HUES64 (cell line): ENCODE data around the gene NOPCHAP1. TPM values are rescaled to one million over a fixed set of nuclear protein-coding genes. Genes with fewer than 3 reads are reported as not detected.
"Not testable (repeated sequence)": the region's sequence is repeated elsewhere in the genome, so short reads cannot be mapped to it uniquely, and the experiment has no call there.

ENCODE experiments used
- H3K27ac ChIP-seq: 2 replicates; pipeline ENCODE4 v1.7.0; 2013; ENCODE audit warnings: low read depth, low read length, inconsistent platforms
- H3K27me3 ChIP-seq: 2 replicates; pipeline ENCODE4 v1.6.1; 2013; ENCODE audit warnings: mild to moderate bottlenecking, low read length; ENCODE audit not compliant: insufficient read depth
- H3K36me3 ChIP-seq: 2 replicates; pipeline ENCODE4 v1.6.1; 2013; ENCODE audit warnings: mild to moderate bottlenecking, low read length; ENCODE audit not compliant: insufficient read depth
- H3K4me1 ChIP-seq: 2 replicates; pipeline ENCODE4 v1.6.1; 2013; ENCODE audit warnings: mild to moderate bottlenecking, low read length, moderate library complexity; ENCODE audit not compliant: insufficient read depth
- H3K4me3 ChIP-seq: 2 replicates; pipeline ENCODE4 v1.5.1; 2013; ENCODE audit warnings: mild to moderate bottlenecking, low read length, moderate library complexity
- H3K9ac ChIP-seq: 2 replicates; pipeline ENCODE4 v1.6.1; 2013; ENCODE audit warnings: mild to moderate bottlenecking, low read depth, low read length
- H3K9me3 ChIP-seq: 2 replicates; pipeline ENCODE4 v1.6.1; 2013; ENCODE audit warnings: low read depth, low read length; ENCODE audit not compliant: insufficient read depth
- WGBS: fragments of 150-250, 120-280 bp; methylation state at CpG from one replicate; pipeline ENCODE4 v1.1.7; 2013; ENCODE audit warnings: missing lambda C conversion rate; 5-methylcytosine and 5-hydroxymethylcytosine counted together
- polyA plus RNA-seq, 2 experiments: library from polyadenylated mRNA; stranded (reverse); fragments of 50-300 nt; gene quantifications; one replicate each; pipeline ENCODE4 v1.2.3, GENCODE V29; 2013

The NOPCHAP1 gene
- polyA plus RNA-seq (2013, experiment 1 of 2): 39.6 TPM
- polyA plus RNA-seq (2013, experiment 2 of 2): 44.6 TPM

GRCh38 chr12:104986022-104986941 is at the start of gene NOPCHAP1:
TSS of gene NOPCHAP1 (plus strand) at chr12:104986316. CDS start at chr12:104986353, 37 bp downstream.
- H3K27me3 ChIP-seq: no peaks in the 10 kb centered on the region
- H3K9ac ChIP-seq: peak within 1 kb of the TSS; percentile 97
- no peaks in the 10 kb centered on the region for H3K9me3 ChIP-seq
- WGBS: under 1% methylated on average over 56 of the region's 59 CpGs
- H3K4me1 ChIP-seq: peaks cover 15% of the 10 kb centered on the region; the same call in 1 of the 2 replicates
- peak within 1 kb of the TSS; percentile 74 for H3K27ac ChIP-seq
- H3K4me3 ChIP-seq: peak within 1 kb of the TSS; percentile 98
- peaks cover 33% of the 10 kb centered on the region for H3K36me3 ChIP-seq

GRCh38 chr12:104938371-104938770 is 47.7 kb upstream of the NOPCHAP1 start:
- H3K9me3 ChIP-seq: 0 out of 2 replicates have a peak, but pooled peaks cover 2% of the 10 kb centered on the region
- 62% methylated on average over 3 of the region's 3 CpGs for WGBS

GRCh38 chr12:104939089-104939488 is 47.0 kb upstream of the NOPCHAP1 start:
- Histone ChIP-seq H3K9ac (no peak overlapping the region), H3K4me1 (no peaks in the 10 kb centered on the region), H3K27ac (no peak overlapping the region), H3K9me3 (peaks cover 8% of the 10 kb centered on the region; the same call in 1 of the 2 replicates), H3K4me3 (no peak overlapping the region), H3K27me3 (no peaks in the 10 kb centered on the region), H3K36me3 (no peaks in the 10 kb centered on the region)
- 90% methylated on average over 2 of the region's 2 CpGs for WGBS

More at GRCh38 chr12:104938371-104938770, 47.7 kb upstream of the NOPCHAP1 start:
- Histone ChIP-seq H3K4me3 (no peak overlapping the region), H3K36me3 (no peaks in the 10 kb centered on the region), H3K27me3 (no peaks in the 10 kb centered on the region), H3K4me1 (no peaks in the 10 kb centered on the region), H3K9ac (no peak overlapping the region), H3K27ac (no peak overlapping the region)

- Histone ChIP-seq H3K9ac (no peak overlapping the region), H3K27ac (no peak overlapping the region), H3K36me3 (no peaks in the 10 kb centered on the region), H3K9me3 (peaks cover 9% of the 10 kb centered on the region; the same call in 1 of the 2 replicates), H3K27me3 (no peaks in the 10 kb centered on the region), H3K4me3 (no peak overlapping the region), H3K4me1 (no peaks in the 10 kb centered on the region)
- 88% methylated on average over 1 of the region's 3 CpGs for WGBS
Measured at GRCh38 chr12:104941454-104941853, 44.7 kb upstream of the NOPCHAP1 start.

GRCh38 chr12:104942075-104942474 is 44.0 kb upstream of the NOPCHAP1 start:
- H3K27me3 ChIP-seq: no peaks in the 10 kb centered on the region
- H3K27ac ChIP-seq: no peak overlapping the region
- 96% methylated on average over 4 of the region's 4 CpGs for WGBS
- H3K36me3 ChIP-seq: no peaks in the 10 kb centered on the region
- H3K9ac ChIP-seq: no peak overlapping the region
- H3K4me3 ChIP-seq: no peak overlapping the region
- H3K4me1 ChIP-seq: no peaks in the 10 kb centered on the region
- H3K9me3 ChIP-seq: peaks cover 9% of the 10 kb centered on the region; the same call in 1 of the 2 replicates

- not testable (repeated sequence) for H3K36me3 ChIP-seq, H3K9me3 ChIP-seq, H3K9ac ChIP-seq, H3K27ac ChIP-seq, H3K4me3 ChIP-seq, H3K4me1 ChIP-seq, H3K27me3 ChIP-seq
- 94% methylated on average over 8 of the region's 8 CpGs for WGBS
Measured at GRCh38 chr12:104943401-104943800, 42.7 kb upstream of the NOPCHAP1 start.

- Histone ChIP-seq H3K9ac (no peak overlapping the region), H3K36me3 (no peaks in the 10 kb centered on the region), H3K4me3 (no peak overlapping the region), H3K27ac (no peak overlapping the region), H3K9me3 (peaks cover 9% of the 10 kb centered on the region; the same call in 1 of the 2 replicates), H3K27me3 (no peaks in the 10 kb centered on the region), H3K4me1 (no peaks in the 10 kb centered on the region)
- WGBS: 91% methylated on average over 3 of the region's 3 CpGs
Measured at GRCh38 chr12:104944252-104944651, 41.9 kb upstream of the NOPCHAP1 start.

GRCh38 chr12:104948716-104949115 is 37.4 kb upstream of the NOPCHAP1 start:
- H3K4me1 ChIP-seq, H3K36me3 ChIP-seq, H3K27ac ChIP-seq, H3K4me3 ChIP-seq, H3K27me3 ChIP-seq, H3K9me3 ChIP-seq, H3K9ac ChIP-seq: not testable (repeated sequence)
- WGBS: 98% methylated on average over 4 of the region's 4 CpGs

GRCh38 chr12:104951759-104952509 is 34.2 kb upstream of the NOPCHAP1 start:
- WGBS: 90% methylated on average over 4 of the region's 5 CpGs
- Histone ChIP-seq H3K27ac (no peak overlapping the region), H3K27me3 (peaks cover 17% of the 10 kb centered on the region)

GRCh38 chr12:104952816-104953215 is 33.3 kb upstream of the NOPCHAP1 start:
- Histone ChIP-seq H3K9ac (no peak overlapping the region), H3K4me3 (no peak overlapping the region), H3K4me1 (no peaks in the 10 kb centered on the region), H3K27ac (no peak overlapping the region), H3K9me3 (no peaks in the 10 kb centered on the region), H3K36me3 (no peaks in the 10 kb centered on the region), H3K27me3 (peaks cover 24% of the 10 kb centered on the region)
- 100% methylated on average over 2 of the region's 3 CpGs for WGBS

More at GRCh38 chr12:104951759-104952509, 34.2 kb upstream of the NOPCHAP1 start:
- H3K4me3 ChIP-seq: no peak overlapping the region
- no peak overlapping the region for H3K9ac ChIP-seq
- H3K36me3 ChIP-seq: no peaks in the 10 kb centered on the region
- H3K4me1 ChIP-seq: no peaks in the 10 kb centered on the region
- no peaks in the 10 kb centered on the region for H3K9me3 ChIP-seq

- Histone ChIP-seq H3K36me3 (no peaks in the 10 kb centered on the region), H3K9me3 (no peaks in the 10 kb centered on the region), H3K4me1 (no peaks in the 10 kb centered on the region), H3K9ac (no peak overlapping the region), H3K4me3 (no peak overlapping the region), H3K27ac (no peak overlapping the region), H3K27me3 (peaks cover 24% of the 10 kb centered on the region)
- 67% methylated on average over 1 of the region's 2 CpGs for WGBS
Measured at GRCh38 chr12:104953323-104953722, 32.8 kb upstream of the NOPCHAP1 start.
